Fibroblast of mammary gland (primary cell): ENCODE measurements around the gene BCAS3.

ENCODE experiments used
- DNase-seq: peaks from one replicate; pipeline ENCODE4 v3.0.0-alpha.2; 2010; ENCODE audit warnings: low read depth
- H3K4me3 ChIP-seq: 2 replicates; pipeline ENCODE4 v1.5.1; 2011; ENCODE audit warnings: low read depth, mild to moderate bottlenecking, low read length, moderate library complexity; ENCODE audit not compliant: control insufficient read depth
- TF ChIP-seq, protein P1 (sequence below): conservative IDR thresholded peaks from 2 replicates; pipeline ENCODE4 v1.5.1; 2011; ENCODE audit warnings: low read depth, low read length, inconsistent platforms; ENCODE audit not compliant: control insufficient read depth, insufficient read depth

BCAS3 gene

DNA sequence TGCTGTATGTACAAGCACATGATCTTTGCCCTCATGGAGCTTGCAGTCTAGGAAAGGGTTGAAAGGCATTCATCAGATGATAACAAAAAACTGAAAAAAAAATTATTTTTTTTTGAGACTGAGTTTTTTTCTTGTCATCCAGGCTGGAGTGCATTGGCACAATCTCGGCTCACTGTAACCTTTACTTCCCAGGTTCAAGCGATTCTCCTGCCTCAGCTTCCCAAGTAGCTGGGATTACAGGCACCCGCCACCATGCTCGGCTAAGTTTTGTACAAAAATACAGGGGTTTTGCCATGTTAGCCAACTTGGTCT, 38.7 kb upstream of the BCAS3 start:
- no peak for DNase-seq
- TF ChIP-seq, protein P1, sequence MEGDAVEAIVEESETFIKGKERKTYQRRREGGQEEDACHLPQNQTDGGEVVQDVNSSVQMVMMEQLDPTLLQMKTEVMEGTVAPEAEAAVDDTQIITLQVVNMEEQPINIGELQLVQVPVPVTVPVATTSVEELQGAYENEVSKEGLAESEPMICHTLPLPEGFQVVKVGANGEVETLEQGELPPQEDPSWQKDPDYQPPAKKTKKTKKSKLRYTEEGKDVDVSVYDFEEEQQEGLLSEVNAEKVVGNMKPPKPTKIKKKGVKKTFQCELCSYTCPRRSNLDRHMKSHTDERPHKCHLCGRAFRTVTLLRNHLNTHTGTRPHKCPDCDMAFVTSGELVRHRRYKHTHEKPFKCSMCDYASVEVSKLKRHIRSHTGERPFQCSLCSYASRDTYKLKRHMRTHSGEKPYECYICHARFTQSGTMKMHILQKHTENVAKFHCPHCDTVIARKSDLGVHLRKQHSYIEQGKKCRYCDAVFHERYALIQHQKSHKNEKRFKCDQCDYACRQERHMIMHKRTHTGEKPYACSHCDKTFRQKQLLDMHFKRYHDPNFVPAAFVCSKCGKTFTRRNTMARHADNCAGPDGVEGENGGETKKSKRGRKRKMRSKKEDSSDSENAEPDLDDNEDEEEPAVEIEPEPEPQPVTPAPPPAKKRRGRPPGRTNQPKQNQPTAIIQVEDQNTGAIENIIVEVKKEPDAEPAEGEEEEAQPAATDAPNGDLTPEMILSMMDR, result no peak

DNA sequence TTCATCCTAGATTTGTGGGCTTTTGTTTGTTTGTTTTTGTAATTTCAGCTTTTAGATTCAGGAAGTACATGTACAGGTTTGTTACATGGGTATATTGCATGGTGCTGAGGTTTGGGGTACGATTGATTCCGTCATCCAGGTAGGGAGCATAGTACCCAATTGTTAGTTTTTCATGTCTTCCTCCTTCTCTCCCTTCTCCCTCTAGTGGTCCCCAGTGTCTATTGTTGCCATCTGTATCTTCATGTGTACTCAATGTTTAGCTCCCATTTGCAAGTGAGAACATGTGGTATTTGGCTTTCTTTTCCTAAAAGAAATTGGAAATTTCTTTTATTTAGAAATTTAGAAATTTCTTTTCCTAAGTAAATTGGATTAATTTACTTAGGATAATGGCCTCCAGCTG, 37.1 kb upstream of the BCAS3 start:
- TF ChIP-seq, protein P1, result peak; percentile 49

More for the DNA sequence above, 38.7 kb upstream of the BCAS3 start:
- no peak overlapping the region for H3K4me3 ChIP-seq

DNA sequence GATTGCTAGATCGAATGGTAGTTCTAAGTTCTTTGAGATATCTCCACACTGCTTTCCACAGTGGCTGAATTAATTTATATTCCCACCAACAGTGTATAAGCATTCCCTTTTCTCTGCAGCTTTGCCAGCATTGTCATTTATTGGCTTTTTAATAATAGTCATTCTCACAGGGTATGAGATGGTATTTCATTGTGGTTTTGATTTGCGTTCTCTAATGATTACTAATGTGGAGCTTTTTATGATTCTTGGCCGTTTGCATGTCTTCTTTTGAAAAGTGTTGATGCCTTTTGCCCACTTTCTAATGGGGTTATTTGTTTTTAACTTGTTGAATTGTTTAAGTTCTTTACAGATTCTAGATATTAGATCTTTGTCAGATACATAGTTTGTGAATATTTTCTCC, 36.5 kb upstream of the BCAS3 start:
- TF ChIP-seq, protein P1, result no peak
- DNase-seq, result peak; percentile 37
- H3K4me3 ChIP-seq, result no peak overlapping the region

More for the DNA sequence above, 37.1 kb upstream of the BCAS3 start:
- DNase-seq, result peak; percentile 35
- H3K4me3 ChIP-seq, result no peak overlapping the region

DNA sequence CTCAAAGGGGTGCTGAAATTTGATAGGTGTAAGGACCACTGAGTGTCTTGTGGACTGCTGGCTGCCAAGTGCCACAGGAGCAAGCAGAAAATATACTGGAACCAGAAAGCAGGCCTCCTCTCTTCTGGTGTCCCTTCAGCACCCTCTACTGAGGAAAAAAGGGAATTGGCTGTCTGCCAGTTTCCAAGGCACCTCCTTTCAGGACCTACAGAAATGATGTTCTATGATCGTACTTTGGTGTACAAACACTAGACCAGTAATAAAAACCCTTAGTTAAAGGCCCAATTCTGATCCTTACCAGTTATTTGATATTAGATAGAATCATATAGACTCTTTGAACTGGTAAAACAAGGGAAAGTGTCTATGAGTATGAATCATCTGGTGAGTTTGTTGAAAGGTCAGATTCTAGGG, 35.8 kb upstream of the BCAS3 start:
- DNase-seq, result peak; percentile 83
- TF ChIP-seq, protein P1, result peak; percentile 45
- H3K4me3 ChIP-seq, result no peak overlapping the region

DNA sequence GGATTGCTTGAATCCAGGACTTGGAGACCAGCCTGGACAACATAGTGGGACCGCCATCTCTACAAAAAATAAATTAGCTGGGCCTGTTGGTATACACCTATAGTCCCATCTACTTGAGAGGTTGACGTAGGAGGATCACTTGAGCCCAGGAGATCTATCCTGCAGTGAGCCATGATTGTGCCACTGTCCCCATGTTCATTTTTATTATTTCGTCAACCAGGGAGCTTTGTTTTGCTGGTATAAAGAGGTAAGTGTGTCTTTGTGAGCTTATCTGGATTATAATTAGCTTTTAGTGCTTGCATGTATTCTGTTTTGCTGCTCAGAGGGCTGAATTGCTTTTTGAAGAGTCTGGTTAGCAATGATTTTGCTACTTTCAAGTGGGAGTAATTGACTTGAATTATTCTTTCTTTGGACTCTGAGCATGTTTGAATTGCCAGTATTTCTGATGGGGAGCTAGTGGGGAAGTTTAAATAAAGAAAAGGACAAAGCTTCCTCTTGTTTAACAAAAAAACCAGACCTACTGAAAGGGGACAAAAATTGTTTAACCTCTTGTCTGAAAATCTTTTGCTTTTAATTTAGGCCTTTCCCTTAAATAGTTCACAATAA, 31.6 kb upstream of the BCAS3 start:
- no peak for DNase-seq
- no peak overlapping the region for H3K4me3 ChIP-seq
- TF ChIP-seq, protein P1, result no peak

DNA sequence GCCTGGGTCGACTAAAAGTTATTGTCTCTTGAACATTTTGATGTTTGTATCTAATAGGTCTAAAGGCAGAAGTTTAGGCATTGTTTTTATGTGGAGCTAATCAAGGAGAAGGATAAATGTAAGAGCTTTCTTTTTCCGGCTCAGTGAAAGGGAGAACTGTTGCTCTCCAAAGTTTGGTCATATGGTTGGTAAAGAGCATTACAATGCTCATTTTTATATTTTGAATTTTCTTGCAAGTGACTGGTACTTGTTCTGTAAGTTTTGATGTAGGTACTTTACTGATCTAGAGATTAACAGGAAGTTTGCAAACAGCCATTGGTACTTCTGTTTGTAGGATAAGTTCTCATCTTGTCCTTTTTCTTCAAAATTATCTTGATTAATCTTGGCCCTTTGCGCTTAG, 30.9 kb upstream of the BCAS3 start:
- no peak for DNase-seq
- TF ChIP-seq, protein P1, result no peak
- no peak overlapping the region for H3K4me3 ChIP-seq

DNA sequence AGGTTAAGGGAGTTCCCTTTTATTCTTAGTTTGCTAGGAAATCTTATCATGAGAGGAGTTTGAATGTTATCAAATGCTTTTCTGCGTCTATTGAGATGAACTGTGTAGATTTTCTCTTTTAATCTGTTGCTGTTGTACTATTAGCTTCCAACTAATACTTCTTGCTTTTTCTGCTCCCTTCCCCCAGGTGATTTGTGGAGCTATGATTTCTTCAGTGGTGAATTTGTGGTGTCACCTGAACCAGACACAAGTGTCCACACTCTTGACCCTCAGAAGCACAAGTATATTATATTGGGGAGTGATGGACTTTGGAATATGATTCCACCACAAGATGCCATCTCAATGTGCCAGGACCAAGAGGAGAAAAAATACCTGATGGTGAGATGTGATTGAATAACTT, 29.9 kb upstream of the BCAS3 start:
- DNase-seq, result no peak
- TF ChIP-seq, protein P1, result no peak
- no peak overlapping the region for H3K4me3 ChIP-seq
